Ishikawa (cell line): ENCODE data around the gene UBE2M.

Source experiments
- CEBPB ChIP-seq: IDR thresholded peaks from 2 replicates; pipeline ENCODE4 v1.6.1; 2012
- CREB1 ChIP-seq: IDR thresholded peaks from 2 replicates; pipeline ENCODE4 v1.6.1; 2012; ENCODE audit warnings: low read depth
- EGR1 ChIP-seq: IDR thresholded peaks from 2 replicates; pipeline ENCODE4 v1.6.1; 2012
- EP300 ChIP-seq: IDR thresholded peaks from 2 replicates; pipeline ENCODE4 v1.6.1; 2012; ENCODE audit warnings: borderline replicate concordance
- FOXM1 ChIP-seq: IDR thresholded peaks from 2 replicates; pipeline ENCODE4 v1.6.1; 2012; ENCODE audit warnings: low read depth, borderline replicate concordance
- NFIC ChIP-seq: IDR thresholded peaks from 2 replicates; pipeline ENCODE4 v1.6.1; 2012
- RAD21 ChIP-seq: IDR thresholded peaks from 2 replicates; pipeline ENCODE4 v1.6.1; 2012; ENCODE audit warnings: low read depth
- REST ChIP-seq: IDR thresholded peaks from 2 replicates; pipeline ENCODE4 v1.6.1; 2012; ENCODE audit warnings: low read depth, mild to moderate bottlenecking
- TAF1 ChIP-seq: IDR thresholded peaks from 2 replicates; pipeline ENCODE4 v1.6.1; 2012; ENCODE audit warnings: low read depth, mild to moderate bottlenecking
- TCF12 ChIP-seq: IDR thresholded peaks from 2 replicates; pipeline ENCODE4 v1.6.1; 2012; ENCODE audit warnings: low read depth
- TEAD4 ChIP-seq: IDR thresholded peaks from 2 replicates; pipeline ENCODE4 v1.6.1; 2012
- USF1 ChIP-seq: IDR thresholded peaks from 2 replicates; pipeline ENCODE4 v1.6.1; 2012
- YY1 ChIP-seq: IDR thresholded peaks from 2 replicates; pipeline ENCODE4 v1.6.1; 2012; ENCODE audit warnings: low read depth
- ZBTB7A ChIP-seq: IDR thresholded peaks from 2 replicates; pipeline ENCODE4 v1.6.1; 2012; ENCODE audit warnings: low read depth
- TF ChIP-seq, protein P1 (sequence below): IDR thresholded peaks from 2 replicates; pipeline ENCODE4 v1.6.1; 2012

UBE2M gene

DNA sequence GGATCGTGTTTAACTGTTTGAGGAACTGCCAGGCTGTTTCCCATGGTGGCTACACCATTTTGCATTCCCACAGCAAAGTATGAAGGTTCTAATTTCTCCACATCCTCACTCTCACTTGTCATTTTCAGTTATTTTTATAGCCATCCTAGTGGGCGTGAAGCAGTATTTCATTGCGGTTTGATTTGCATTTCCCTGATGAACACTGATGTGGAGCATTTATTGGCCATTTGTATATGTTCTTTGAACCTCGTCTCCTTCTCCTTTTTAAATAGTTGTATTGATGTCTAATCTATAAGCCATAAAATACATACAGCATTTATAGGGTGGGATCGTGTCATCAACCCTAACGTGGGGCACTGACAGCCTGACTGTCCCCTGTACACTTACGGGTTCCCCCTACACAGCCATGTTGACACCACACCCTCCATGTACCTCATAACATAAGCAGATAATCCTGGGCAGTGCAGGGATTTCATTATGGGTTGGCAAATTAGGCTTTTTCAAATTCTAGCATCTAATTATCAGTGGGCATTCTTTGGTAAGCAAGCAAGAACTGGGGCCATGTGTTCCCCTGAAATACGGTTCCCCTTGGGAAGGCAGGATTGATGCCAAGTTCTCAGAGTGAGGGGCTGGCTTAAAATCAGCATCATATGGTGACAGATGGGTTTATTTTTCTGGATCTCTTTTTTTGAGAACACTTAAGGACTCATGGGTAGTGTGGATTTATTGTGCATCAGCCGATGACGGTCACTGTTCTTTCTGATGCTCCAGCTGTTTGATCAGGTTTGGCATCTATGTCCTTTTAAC lies 27.2 kb downstream of the UBE2M start:
- TF ChIP-seq USF1 (no peak), CEBPB (no peak)

- TF ChIP-seq REST (no peak), NFIC (no peak), CEBPB (no peak), TCF12 (no peak), ZBTB7A (no peak), CREB1 (no peak), TEAD4 (no peak), FOXM1 (no peak), EP300 (no peak)
These were observed 29.0 kb downstream of the UBE2M start for GRCh38 chr19:58529405-58529804.

- no peak for TF ChIP-seq YY1
- TF ChIP-seq CREB1: no peak
- TF ChIP-seq EGR1: no peak
- no peak for TF ChIP-seq FOXM1
- no peak for TF ChIP-seq EP300
- no peak for TF ChIP-seq CEBPB
- TF ChIP-seq, protein P1, sequence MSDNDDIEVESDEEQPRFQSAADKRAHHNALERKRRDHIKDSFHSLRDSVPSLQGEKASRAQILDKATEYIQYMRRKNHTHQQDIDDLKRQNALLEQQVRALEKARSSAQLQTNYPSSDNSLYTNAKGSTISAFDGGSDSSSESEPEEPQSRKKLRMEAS: no peak
These were observed 35.7 kb downstream of the UBE2M start for GRCh38 chr19:58522709-58523108.

GRCh38 chr19:58521651-58522050 lies 36.8 kb downstream of the UBE2M start:
- TF ChIP-seq RAD21 (no peak), CREB1 (no peak), YY1 (no peak), TEAD4 (no peak), ZBTB7A (no peak), EGR1 (no peak), TAF1 (no peak), EP300 (no peak)

GRCh38 chr19:58520257-58520599 lies 38.2 kb downstream of the UBE2M start:
- TF ChIP-seq EGR1 (no peak), REST (no peak), RAD21 (no peak), NFIC (no peak), YY1 (no peak), ZBTB7A (no peak), EP300 (no peak), USF1 (no peak), TCF12 (no peak), TAF1 (no peak), TEAD4 (no peak), FOXM1 (no peak), CEBPB (no peak), CREB1 (no peak)
- TF ChIP-seq, protein P1: no peak

GRCh38 chr19:58519355-58520256 lies 38.8 kb downstream of the UBE2M start, which contains the start of gene ZBTB45:
TSS of gene ZBTB45 (minus strand) at chr19:58519810. CDS start at chr19:58517673, 2,137 bp downstream.
- TF ChIP-seq EGR1 (0 out of 2 replicates have a peak, but pooled peaks have one; percentile 26), RAD21 (peak; percentile 65), TAF1 (peak; percentile 96), YY1 (peak; percentile 89), EP300 (peak; percentile 69), TEAD4 (peak; percentile 85), CEBPB (0 out of 2 replicates have a peak, but pooled peaks have one; percentile 4), ZBTB7A (peak; percentile 47; the same call in 1 of the 2 replicates), NFIC (peak; percentile 59; the same call in 1 of the 2 replicates), TCF12 (peak; percentile 80), CREB1 (peak; percentile 19; the same call in 1 of the 2 replicates), REST (no peak), USF1 (peak; percentile 71), FOXM1 (peak; percentile 47; the same call in 1 of the 2 replicates)
- TF ChIP-seq, protein P1: peak; percentile 89
